GM18502 (cell line): ENCODE measurements around the gene DIP2C.
"Not testable (repeated sequence)": the region's sequence is repeated elsewhere in the genome, so short reads cannot be mapped to it uniquely, and the experiment has no call there.

ENCODE experiments used
- ATAC-seq: cut with Tn5 transposase; IDR thresholded peaks from one replicate; pipeline ENCODE4 v1.9.1; 2021; ENCODE audit warnings: mild to moderate bottlenecking; ENCODE audit not compliant: unreplicated experiment, poor library complexity

The DIP2C gene

GRCh38 chr10:588246-589165 lies 101.0 kb downstream of the DIP2C start:
- ATAC-seq, result no peak

GRCh38 chr10:586716-587115 lies 102.8 kb downstream of the DIP2C start:
- ATAC-seq, result no peak

- ATAC-seq, result no peak
Observed at GRCh38 chr10:586151-586550, 103.3 kb downstream of the DIP2C start.

GRCh38 chr10:585502-585901 lies 104.0 kb downstream of the DIP2C start:
- ATAC-seq, result no peak

GRCh38 chr10:584497-585290 lies 104.8 kb downstream of the DIP2C start:
- not testable (repeated sequence) for ATAC-seq

GRCh38 chr10:583433-583832 lies 106.0 kb downstream of the DIP2C start:
- no peak for ATAC-seq

- no peak for ATAC-seq
Observed at GRCh38 chr10:581776-582330, 107.6 kb downstream of the DIP2C start.

- ATAC-seq, result no peak
Observed at GRCh38 chr10:580778-581177, 108.7 kb downstream of the DIP2C start.

- no peak for ATAC-seq
Observed at GRCh38 chr10:576130-576465, 113.4 kb downstream of the DIP2C start.

- no peak for ATAC-seq
Observed at GRCh38 chr10:575402-576129, 113.9 kb downstream of the DIP2C start.

- no peak for ATAC-seq
Observed at GRCh38 chr10:572696-573095, 116.8 kb downstream of the DIP2C start.

- no peak for ATAC-seq
Observed at GRCh38 chr10:571688-572451, 117.6 kb downstream of the DIP2C start.

GRCh38 chr10:571166-571565 lies 118.3 kb downstream of the DIP2C start:
- no peak for ATAC-seq

GRCh38 chr10:570628-571163 lies 118.8 kb downstream of the DIP2C start:
- no peak for ATAC-seq

- no peak for ATAC-seq
Observed at GRCh38 chr10:569961-570627, 119.4 kb downstream of the DIP2C start.

GRCh38 chr10:568848-569247 lies 120.6 kb downstream of the DIP2C start:
- ATAC-seq, result no peak

GRCh38 chr10:567869-568268 lies 121.6 kb downstream of the DIP2C start:
- ATAC-seq, result no peak

GRCh38 chr10:566241-566885 lies 123.1 kb downstream of the DIP2C start:
- ATAC-seq, result no peak

- no peak for ATAC-seq
Observed at GRCh38 chr10:565676-566075, 123.8 kb downstream of the DIP2C start.
